Measurements from ENCODE around the gene GCAT.

DNA sequence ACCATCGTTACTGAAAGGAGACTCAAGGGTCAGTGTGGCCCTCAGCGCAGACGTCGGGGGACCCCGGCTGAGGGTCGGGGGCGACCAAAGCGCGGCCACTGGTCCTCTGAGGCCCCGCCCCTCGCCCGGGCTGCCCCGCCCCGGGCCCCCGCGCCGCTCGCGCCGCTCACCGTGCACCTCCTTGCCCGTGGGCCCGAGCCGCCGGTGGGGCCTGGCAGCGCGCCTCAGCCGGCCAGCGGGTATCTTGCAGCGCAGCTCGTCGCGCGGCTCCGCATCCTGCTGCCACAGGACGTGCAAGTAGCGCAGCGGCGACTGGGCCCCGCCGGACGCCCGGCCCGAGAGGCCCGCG lies 36.0 kb downstream of the GCAT start:
- TF ChIP-seq POLR2A (IDR thresholded peaks at IDR 0.05; ENCODE audit: low read length) (no peak), GATA1 (IDR thresholded peaks at IDR 0.05; ENCODE audit: low read depth, low read length) (no peak)

Measured in erythroblast (primary cell).